CD4-positive, alpha-beta T cell (primary cell): ENCODE results near the gene KLHL12. TPM values are rescaled to one million over a fixed set of nuclear protein-coding genes. Genes with fewer than 3 reads are reported as not detected.

Source experiments
- ATAC-seq: fragments of 200-7000 bp; cut with Tn5 transposase; one replicate; pipeline ENCODE4 v1.10.0; 2022; ENCODE audit warnings: mild to moderate bottlenecking; ENCODE audit not compliant: poor library complexity
- CTCF ChIA-PET: fragments of 350-600 bp; sonication (Branson Sonifier 250); formaldehyde crosslinking; loops from one replicate; lab custom pipeline; 2021; ENCODE audit warnings: antibody characterized with exemption, inconsistent platforms; lab: Charles Lee
- POLR2A ChIA-PET: fragments of 350-600 bp; sonication (Branson Sonifier 250); formaldehyde crosslinking; loops from one replicate; lab custom pipeline; 2021; ENCODE audit warnings: antibody characterized with exemption, inconsistent platforms; lab: Charles Lee
- DNase-seq, 14 experiments: peaks; one replicate each; pipeline ENCODE4 v3.0.0-alpha.2; 2013 to 2020; ENCODE audit warnings: mixed read lengths in 2 of 14
- H3K27ac ChIP-seq, 2 donors: one replicate each; pipeline versions ENCODE4 v1.5.1 to v1.7.0; 2013; ENCODE audit warnings: low read length in 2 of 2, low read depth in 1 of 2, mild to moderate bottlenecking in 1 of 2
- H3K27me3 ChIP-seq, 2 experiments: 1 replicate in 1 of 2; 2 replicates in 1 of 2; pipeline versions ENCODE4 v1.6.1 to v1.7.0; 2013; ENCODE audit warnings: low read length in 2 of 2, control low read depth in 1 of 2, mild to moderate bottlenecking in 1 of 2, moderate library complexity in 1 of 2; ENCODE audit not compliant: insufficient read depth in 2 of 2, control insufficient read depth in 1 of 2
- H3K36me3 ChIP-seq: one replicate; pipeline ENCODE4 v1.6.1; 2013; ENCODE audit warnings: low read length, control low read depth; ENCODE audit not compliant: insufficient read depth
- H3K4me1 ChIP-seq: one replicate; pipeline ENCODE4 v1.6.1; 2013; ENCODE audit warnings: low read length, control low read depth; ENCODE audit not compliant: insufficient read depth
- H3K4me3 ChIP-seq: one replicate; pipeline ENCODE4 v1.5.1; 2013; ENCODE audit warnings: mild to moderate bottlenecking, low read length, moderate library complexity
- H3K9me3 ChIP-seq, 2 experiments: 1 replicate in 1 of 2; 2 replicates in 1 of 2; pipeline versions ENCODE4 v1.6.1 to v1.7.0; 2013; ENCODE audit warnings: low read length in 2 of 2, mild to moderate bottlenecking in 2 of 2, control low read depth in 1 of 2, moderate library complexity in 1 of 2; ENCODE audit not compliant: control insufficient read depth in 1 of 2, insufficient read depth in 1 of 2
- H3K27ac Mint-ChIP-seq: one replicate; pipeline ENCODE4 v1.8.0; 2020; ENCODE audit warnings: mixed read lengths
- H3K27me3 Mint-ChIP-seq: one replicate; pipeline ENCODE4 v1.8.0; 2021; ENCODE audit warnings: mixed read lengths
- H3K36me3 Mint-ChIP-seq: one replicate; pipeline ENCODE4 v1.8.0; 2021; ENCODE audit warnings: low read depth, mixed read lengths
- H3K4me1 Mint-ChIP-seq: one replicate; pipeline ENCODE4 v1.8.0; 2021; ENCODE audit warnings: low read depth, mixed read lengths
- H3K4me3 Mint-ChIP-seq: one replicate; pipeline ENCODE4 v1.8.0; 2020; ENCODE audit warnings: mild to moderate bottlenecking, mixed read lengths
- H3K9me3 Mint-ChIP-seq: one replicate; pipeline ENCODE4 v1.8.0; 2020; ENCODE audit warnings: mixed read lengths
- intact Hi-C, 2 experiments: fragments of 100-400 bp; cut with DNase I in 1 of 2; cut with micrococcal nuclease in 1 of 2; formaldehyde crosslinking; loops; one replicate each; pipeline versions ENCODE4 v1.15.1 to v1.9.0; 2023 to 2025; cut with DNase I, micrococcal nuclease
- total RNA-seq, 174 experiments: library from RNA in 2 of 174; stranded (reverse) in 2 of 174; gene quantifications; one replicate each; pipeline ENCODE4 v1.2.3 and lab custom pipeline; 2021 to 2026
- TF ChIP-seq, protein P1 (sequence below): fragments of 200-600 bp; IDR thresholded peaks from one replicate; pipeline ENCODE4 v1.8.0; 2022; ENCODE audit warnings: antibody characterized with exemption, mild to moderate bottlenecking

The KLHL12 gene
- total RNA-seq, 2 experiments from 2014 or later = 18.5 to 18.6 TPM

DNA sequence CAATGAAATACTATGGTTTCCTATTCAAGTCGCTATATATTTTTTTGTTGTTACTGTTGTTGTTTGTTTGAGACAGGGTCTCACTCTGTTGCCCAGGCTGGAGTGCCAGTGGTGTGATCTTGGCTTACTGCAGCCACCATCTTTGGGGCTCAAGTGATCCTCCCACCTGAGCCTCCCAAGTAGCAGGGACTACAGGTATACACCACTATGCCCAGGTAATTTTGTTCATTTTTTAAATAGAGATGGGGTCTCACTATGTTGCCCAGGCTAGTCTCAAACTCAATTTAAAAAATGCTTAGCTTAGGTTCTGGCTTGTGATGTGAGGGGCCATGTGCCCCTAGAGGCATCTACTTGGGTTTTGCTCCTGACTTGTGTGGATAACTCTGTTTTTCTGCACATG lies 47.9 kb downstream of the KLHL12 start:
- ChIA-PET POLR2A (no interaction called here), CTCF (interaction anchor here (0.6 kb wide), 1 partner anchor 102 kb away, joined by 3 read pairs; no protein-coding TSS in a partner anchor)
- H3K27ac Mint-ChIP-seq = no peak overlapping the region
- Histone ChIP-seq H3K27ac (no peak overlapping the region), H3K4me3 (no peak overlapping the region), H3K9me3 (no peaks in the 10 kb centered on the region), H3K36me3 (peaks cover 29% of the 10 kb centered on the region), H3K4me1 (no peaks in the 10 kb centered on the region), H3K27me3 (no peaks in the 10 kb centered on the region)
- H3K27me3 Mint-ChIP-seq = no peaks in the 10 kb centered on the region
- H3K4me1 Mint-ChIP-seq = peaks cover 13% of the 10 kb centered on the region
- no peak overlapping the region for H3K4me3 Mint-ChIP-seq
- no peak for DNase-seq
- intact Hi-C loops = no loop called here
- no peaks in the 10 kb centered on the region for H3K9me3 Mint-ChIP-seq
- H3K36me3 Mint-ChIP-seq = peaks cover 65% of the 10 kb centered on the region
- TF ChIP-seq, protein P1, sequence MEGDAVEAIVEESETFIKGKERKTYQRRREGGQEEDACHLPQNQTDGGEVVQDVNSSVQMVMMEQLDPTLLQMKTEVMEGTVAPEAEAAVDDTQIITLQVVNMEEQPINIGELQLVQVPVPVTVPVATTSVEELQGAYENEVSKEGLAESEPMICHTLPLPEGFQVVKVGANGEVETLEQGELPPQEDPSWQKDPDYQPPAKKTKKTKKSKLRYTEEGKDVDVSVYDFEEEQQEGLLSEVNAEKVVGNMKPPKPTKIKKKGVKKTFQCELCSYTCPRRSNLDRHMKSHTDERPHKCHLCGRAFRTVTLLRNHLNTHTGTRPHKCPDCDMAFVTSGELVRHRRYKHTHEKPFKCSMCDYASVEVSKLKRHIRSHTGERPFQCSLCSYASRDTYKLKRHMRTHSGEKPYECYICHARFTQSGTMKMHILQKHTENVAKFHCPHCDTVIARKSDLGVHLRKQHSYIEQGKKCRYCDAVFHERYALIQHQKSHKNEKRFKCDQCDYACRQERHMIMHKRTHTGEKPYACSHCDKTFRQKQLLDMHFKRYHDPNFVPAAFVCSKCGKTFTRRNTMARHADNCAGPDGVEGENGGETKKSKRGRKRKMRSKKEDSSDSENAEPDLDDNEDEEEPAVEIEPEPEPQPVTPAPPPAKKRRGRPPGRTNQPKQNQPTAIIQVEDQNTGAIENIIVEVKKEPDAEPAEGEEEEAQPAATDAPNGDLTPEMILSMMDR = no peak
- ATAC-seq = no peak

DNA sequence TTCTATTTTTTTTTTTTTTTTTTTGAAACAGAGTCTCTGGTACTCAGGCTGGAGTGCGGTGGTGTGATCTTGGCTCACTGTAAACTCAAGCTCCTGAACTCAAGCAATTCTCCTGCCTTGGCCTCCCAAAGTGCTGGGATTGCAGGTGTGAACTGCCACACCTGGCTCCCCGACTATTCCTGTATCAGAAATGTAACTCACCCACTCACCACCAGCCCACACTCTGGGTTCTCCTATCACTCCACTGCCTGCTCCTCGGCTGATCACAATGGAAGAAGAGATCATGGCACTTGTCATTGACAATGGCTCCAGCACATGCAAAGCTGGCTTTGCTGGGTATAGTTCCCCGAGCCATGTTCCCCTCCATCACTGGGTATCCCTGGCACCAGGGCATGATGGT lies 54.0 kb downstream of the KLHL12 start:
- H3K27me3 Mint-ChIP-seq = peaks cover 8% of the 10 kb centered on the region
- no peaks in the 10 kb centered on the region for H3K4me1 Mint-ChIP-seq
- CTCF ChIA-PET = no interaction called here
- no peak for ATAC-seq
- Histone ChIP-seq H3K4me1 (no peaks in the 10 kb centered on the region), H3K9me3 (no peaks in the 10 kb centered on the region), H3K36me3 (peaks cover under 1% of the 10 kb centered on the region), H3K4me3 (no peak overlapping the region), H3K27me3 (no peaks in the 10 kb centered on the region), H3K27ac (no peak overlapping the region)
- POLR2A ChIA-PET = no interaction called here
- TF ChIP-seq, protein P1 = no peak
- no peak overlapping the region for H3K4me3 Mint-ChIP-seq
- H3K27ac Mint-ChIP-seq = no peak overlapping the region
- no peaks in the 10 kb centered on the region for H3K9me3 Mint-ChIP-seq
- intact Hi-C loops = no loop called here
- H3K36me3 Mint-ChIP-seq = peaks cover 8% of the 10 kb centered on the region
- DNase-seq = no peak

DNA sequence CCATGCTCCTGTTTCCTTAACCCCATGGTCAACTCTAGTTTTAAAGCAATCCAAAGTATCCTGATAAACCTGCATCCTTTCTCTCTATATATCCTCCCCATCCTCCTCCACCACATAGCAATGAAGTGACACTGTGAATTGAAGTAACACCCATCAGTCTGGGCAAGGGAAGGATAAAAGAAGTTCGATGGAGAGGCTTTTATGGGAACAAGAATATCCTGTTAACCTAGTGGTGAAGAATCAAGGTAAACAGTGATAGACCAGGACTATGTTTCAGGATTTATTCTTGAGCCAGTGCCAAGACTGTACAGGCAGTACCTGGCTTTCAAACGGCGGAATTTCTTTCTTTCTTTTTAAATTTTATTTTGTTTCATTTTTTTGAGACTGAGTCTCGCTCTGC lies 55.7 kb downstream of the KLHL12 start:
- Histone ChIP-seq H3K27me3 (peaks cover 0 to 1% of the 10 kb centered on the region in 2 experiments), H3K9me3 (no peaks in the 10 kb centered on the region), H3K4me1 (no peaks in the 10 kb centered on the region), H3K36me3 (no peaks in the 10 kb centered on the region), H3K27ac (no peak overlapping the region), H3K4me3 (no peak overlapping the region)
- intact Hi-C loops = no loop called here
- H3K27me3 Mint-ChIP-seq = peaks cover 15% of the 10 kb centered on the region
- ATAC-seq (no peak), DNase-seq (no peak)
- CTCF ChIA-PET = no interaction called here
- H3K4me1 Mint-ChIP-seq = no peaks in the 10 kb centered on the region
- H3K36me3 Mint-ChIP-seq = peaks cover 4% of the 10 kb centered on the region
- H3K9me3 Mint-ChIP-seq = no peaks in the 10 kb centered on the region
- POLR2A ChIA-PET = no interaction called here
- H3K27ac Mint-ChIP-seq = no peak overlapping the region
- H3K4me3 Mint-ChIP-seq = no peak overlapping the region
- TF ChIP-seq, protein P1 = no peak
